Activated naive CD4-positive, alpha-beta T cell (primary cell): ENCODE measurements around the gene OS9.
"Not testable (repeated sequence)": the region's sequence is repeated elsewhere in the genome, so short reads cannot be mapped to it uniquely, and the experiment has no call there.

Source experiments
- DNase-seq, 4 experiments: peaks; one replicate each; lab custom pipeline; 2025; lab: John Stamatoyannopoulos, UW

OS9 gene, protein sequence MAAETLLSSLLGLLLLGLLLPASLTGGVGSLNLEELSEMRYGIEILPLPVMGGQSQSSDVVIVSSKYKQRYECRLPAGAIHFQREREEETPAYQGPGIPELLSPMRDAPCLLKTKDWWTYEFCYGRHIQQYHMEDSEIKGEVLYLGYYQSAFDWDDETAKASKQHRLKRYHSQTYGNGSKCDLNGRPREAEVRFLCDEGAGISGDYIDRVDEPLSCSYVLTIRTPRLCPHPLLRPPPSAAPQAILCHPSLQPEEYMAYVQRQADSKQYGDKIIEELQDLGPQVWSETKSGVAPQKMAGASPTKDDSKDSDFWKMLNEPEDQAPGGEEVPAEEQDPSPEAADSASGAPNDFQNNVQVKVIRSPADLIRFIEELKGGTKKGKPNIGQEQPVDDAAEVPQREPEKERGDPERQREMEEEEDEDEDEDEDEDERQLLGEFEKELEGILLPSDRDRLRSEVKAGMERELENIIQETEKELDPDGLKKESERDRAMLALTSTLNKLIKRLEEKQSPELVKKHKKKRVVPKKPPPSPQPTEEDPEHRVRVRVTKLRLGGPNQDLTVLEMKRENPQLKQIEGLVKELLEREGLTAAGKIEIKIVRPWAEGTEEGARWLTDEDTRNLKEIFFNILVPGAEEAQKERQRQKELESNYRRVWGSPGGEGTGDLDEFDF

DNA sequence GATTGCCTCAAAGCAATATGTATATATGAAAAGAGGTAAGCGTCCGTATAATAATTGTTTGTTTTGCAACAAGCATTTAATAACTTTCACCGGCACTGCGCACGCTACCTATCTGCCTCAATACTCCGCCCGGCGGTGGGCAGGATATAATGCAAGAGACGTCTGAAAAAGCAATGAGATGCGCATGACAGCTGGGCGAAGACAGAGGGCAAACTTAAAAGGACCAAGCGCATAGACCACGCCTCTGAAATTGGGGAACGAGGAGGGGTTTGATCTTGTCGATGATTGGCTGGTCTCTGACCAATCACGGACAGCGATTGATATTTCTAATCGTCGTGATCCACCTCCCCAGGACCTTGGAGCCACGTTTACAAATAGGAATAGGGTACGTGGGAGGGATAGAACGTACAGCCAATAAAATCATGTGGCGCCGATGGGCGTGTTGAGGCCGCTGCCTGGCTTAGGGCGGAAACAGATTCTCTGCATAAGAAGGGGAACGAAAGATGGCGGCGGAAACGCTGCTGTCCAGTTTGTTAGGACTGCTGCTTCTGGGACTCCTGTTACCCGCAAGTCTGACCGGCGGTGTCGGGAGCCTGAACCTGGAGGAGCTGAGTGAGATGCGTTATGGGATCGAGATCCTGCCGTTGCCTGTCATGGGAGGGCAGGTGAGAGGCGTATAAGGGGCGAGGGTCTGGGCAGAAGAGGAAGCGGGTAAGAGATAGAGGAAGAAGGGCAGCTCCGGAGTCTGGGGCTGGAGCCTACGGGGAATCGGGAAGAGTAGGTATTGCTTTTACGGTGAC lies at the start of gene OS9:
OS9 (plus strand) TSS at position 474 of the 800 bp plus-strand sequence; CDS start at position 504, 30 bp downstream.
- DNase-seq: peak; percentile 66 to 94 (median 86)

- not testable (repeated sequence) for DNase-seq
Measured at GRCh38 chr12:57645990-57646658, 47.8 kb upstream of the OS9 start.

- DNase-seq: not testable (repeated sequence)
Measured at GRCh38 chr12:57646659-57647049, 47.3 kb upstream of the OS9 start.

- no peak for DNase-seq
Measured at GRCh38 chr12:57654042-57654441, 39.9 kb upstream of the OS9 start.

DNA sequence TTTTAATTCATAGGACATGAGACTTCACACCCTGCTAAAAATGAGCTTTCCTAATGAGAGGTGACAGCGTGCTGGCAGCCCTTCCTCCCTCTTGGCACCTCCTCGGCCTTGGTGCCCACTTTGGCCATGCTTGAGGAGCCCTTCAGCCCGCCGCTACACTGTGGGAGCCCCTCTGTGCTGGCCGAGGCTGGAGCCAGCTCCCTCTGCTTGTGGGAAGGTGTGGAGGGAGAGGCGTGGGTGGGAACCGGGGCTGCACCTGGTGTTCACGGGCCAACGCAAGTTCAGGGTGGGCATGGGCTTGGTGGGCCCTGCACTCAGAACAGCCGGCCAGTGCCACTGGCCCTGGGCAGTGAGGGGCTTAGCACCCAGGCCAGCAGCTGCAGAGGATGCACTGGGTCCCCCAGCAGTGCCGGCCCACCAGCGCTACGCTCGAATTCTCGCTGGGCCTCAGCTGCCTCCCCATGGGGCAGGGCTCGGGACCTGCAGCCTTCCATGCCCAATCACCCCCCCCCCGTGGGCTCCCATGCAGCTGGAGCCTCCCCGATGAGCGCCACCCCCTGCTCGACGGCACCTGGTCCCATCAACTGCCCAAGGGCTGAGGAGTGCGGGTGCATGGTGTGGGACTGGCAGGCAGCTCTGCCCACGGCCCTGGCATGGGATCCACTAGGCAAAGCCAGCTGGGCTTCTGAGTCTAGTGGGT lies 38.2 kb upstream of the OS9 start:
- DNase-seq: no peak

GRCh38 chr12:57656408-57656807 lies 37.5 kb upstream of the OS9 start:
- DNase-seq: not testable (repeated sequence)

GRCh38 chr12:57657744-57658143 lies 36.2 kb upstream of the OS9 start:
- DNase-seq: no peak

DNA sequence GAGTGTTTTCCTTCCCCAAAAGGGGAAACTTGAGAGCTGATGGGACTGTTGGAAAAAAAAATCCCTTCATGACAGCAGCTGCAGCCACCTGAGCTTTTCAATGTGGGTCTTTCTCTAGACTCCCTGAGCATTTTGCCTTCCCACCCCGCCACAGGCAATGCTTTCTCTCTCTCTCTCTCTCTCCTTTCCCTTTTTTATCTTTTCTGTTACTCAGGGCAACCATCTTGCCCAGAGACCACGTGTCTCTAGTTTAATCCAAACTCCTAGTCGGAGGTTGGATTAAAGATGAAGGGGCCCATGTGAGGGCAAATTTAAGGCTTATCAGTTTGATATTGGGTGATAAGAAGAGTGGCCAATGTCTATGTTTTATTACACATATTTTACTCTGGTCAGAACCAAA lies 35.0 kb upstream of the OS9 start:
- no peak for DNase-seq

DNA sequence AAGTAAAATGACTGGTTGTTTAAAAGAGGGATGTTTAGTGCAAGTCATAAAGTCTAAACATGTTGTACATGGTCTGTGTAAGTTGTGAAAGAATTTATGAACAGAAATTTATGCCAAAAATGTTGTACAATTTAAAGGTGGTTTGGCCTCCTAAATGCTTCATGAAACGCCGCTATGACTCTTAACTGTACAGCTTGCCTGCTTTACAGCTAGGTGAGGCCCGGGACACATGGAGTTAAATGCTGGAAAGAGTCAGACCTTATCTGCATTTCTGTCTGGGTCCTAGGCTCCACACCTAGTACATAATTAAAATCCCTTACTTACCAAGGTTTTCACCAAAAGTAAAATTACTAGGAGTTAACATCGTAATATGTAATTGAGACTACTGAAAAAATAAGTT lies 32.6 kb upstream of the OS9 start:
- DNase-seq: no peak

GRCh38 chr12:57665066-57665820 lies 28.7 kb upstream of the OS9 start:
- not testable (repeated sequence) for DNase-seq

- DNase-seq: no peak
Measured at GRCh38 chr12:57666897-57667296, 27.0 kb upstream of the OS9 start.

DNA sequence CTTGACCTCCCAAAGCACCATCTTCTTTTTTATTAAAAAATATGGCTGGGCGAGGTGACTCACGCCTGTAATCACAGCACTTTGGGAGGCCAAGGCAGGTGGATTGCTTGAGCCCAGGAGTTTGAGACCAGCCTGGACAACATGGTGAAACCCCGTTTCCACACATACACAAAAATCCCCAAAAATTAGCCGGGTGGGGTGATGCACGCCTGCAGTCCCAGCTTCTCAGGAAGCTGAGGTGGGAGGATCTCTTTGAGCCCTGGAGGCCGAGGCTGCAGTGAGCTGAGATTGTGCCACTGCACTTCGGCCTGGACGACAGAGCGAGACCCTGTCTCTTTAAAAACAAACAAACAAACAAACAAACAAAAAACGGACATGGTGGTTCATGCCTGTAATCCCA lies 24.2 kb upstream of the OS9 start:
- not testable (repeated sequence) for DNase-seq

DNA sequence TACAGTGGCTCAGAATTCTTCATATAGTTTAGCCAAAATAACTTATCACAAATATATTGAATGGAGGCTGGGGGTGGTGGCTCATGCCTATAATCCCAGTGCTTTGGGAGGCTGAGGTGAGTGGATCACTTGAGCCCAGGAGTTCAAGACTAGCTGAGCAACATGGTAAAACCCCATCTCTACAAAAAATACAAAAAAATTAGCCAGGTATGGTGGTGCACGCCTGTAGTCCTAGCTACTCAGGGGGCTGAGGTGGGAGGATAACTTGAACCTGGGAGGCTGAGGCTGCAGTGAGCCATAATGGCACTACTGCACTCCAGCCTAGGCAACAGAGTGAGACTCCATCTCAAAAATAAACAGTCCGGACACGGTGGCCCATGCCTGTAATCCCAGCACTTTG lies 22.1 kb upstream of the OS9 start:
- DNase-seq: not testable (repeated sequence)

DNA sequence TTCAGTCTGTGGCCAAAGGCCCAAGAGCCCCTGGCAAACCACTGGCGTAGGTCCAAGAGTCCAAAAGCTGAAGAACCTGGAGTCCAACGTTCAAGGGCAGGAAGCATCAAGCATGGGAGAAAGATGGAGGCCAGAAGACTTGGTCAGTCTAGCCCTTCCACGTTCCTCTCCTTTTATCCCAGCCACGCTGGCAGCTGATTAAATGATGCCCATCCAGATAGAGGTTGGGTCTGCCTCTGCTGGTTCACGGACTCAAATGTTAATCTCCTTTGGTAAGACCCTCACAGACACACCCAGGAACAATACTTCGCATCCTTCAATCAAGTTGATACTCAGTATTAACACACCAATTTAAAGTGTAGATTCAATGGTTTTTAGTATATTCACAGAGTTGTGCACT lies 21.1 kb upstream of the OS9 start:
- DNase-seq: no peak

- DNase-seq: no peak
Measured at GRCh38 chr12:57674691-57675090, 19.2 kb upstream of the OS9 start.

- not testable (repeated sequence) for DNase-seq
Measured at GRCh38 chr12:57677947-57678346, 16.0 kb upstream of the OS9 start.

GRCh38 chr12:57679697-57680096 lies 14.2 kb upstream of the OS9 start:
- DNase-seq: no peak

- DNase-seq: no peak
Measured at GRCh38 chr12:57687862-57688261, 6.1 kb upstream of the OS9 start.

GRCh38 chr12:57688931-57689330 lies 5.0 kb upstream of the OS9 start:
- DNase-seq: no peak

- DNase-seq: no peak
Measured at GRCh38 chr12:57692500-57692899, 1.4 kb upstream of the OS9 start.

GRCh38 chr12:57693317-57693658 lies 644 bp upstream of the OS9 start:
- DNase-seq: no peak
